ENCODE data around the gene GNPDA1. TPM values are rescaled to one million over a fixed set of nuclear protein-coding genes. Genes with fewer than 3 reads are reported as not detected.

The GNPDA1 gene
- total and polyA plus RNA-seq, 10 of the 15 experiments (the other 5 are each of a cell fraction or from before 2014, with no cell fraction given), result 1.0 to 11.9 (median 3.9) TPM

DNA sequence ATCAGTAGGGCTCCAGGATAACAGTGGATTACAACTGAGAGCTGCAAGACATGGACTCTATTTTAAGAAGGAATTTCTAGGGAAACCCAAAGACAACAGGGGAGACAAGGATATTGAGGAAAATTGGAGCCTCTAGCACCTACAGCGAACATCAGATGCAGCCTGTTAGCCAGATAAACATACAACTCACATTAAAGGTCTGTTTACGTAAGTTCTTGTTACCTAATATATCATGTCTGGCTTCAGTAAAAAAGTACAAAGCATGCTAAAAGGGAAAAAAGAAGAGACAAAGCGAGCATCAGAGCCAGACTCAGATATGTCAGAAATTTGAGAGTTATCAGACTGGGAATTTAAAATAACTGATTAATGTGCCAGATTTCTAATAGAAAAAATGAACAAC, 17.2 kb downstream of the GNPDA1 start:
- DNase-seq (ENCODE audit: low read depth, low spot score) (no peak), FAIRE-seq (no peak), ATAC-seq (no peak)
- H3K9me3 ChIP-seq (replicated peaks; ENCODE audit: control insufficient read depth, insufficient read depth, low read length), result no peaks in the 10 kb centered on the region
- no peak overlapping the region for H3K9ac ChIP-seq (ENCODE audit: control insufficient read depth, insufficient read depth, low read length)
- BruUV-seq (replicated peaks), result no TSS peak
- RAD21 ChIA-PET (ENCODE audit: unreplicated experiment), result interaction anchor here (1.2 kb wide), 1 partner anchor 148 kb away, joined by 4 read pairs; no protein-coding TSS in a partner anchor
- WGBS (ENCODE audit: insufficient coverage, insufficient replicate concordance, low lambda C conversion rate, missing lambda C conversion rate), result 97% methylated on average over 3 of the region's 3 CpGs
- no peak overlapping the region for H3K4me2 ChIP-seq (ENCODE audit: control insufficient read depth, insufficient read depth)
- SMC1A ChIA-PET (ENCODE audit: uncharacterized antibody, unreplicated experiment), result no interaction called here
- H3K79me2 ChIP-seq (ENCODE audit: control insufficient read depth, insufficient read depth, low read length), result no peaks in the 10 kb centered on the region
- H2AFZ ChIP-seq (ENCODE audit: control insufficient read depth, low read depth, low read length), result no peak overlapping the region
- CTCF ChIA-PET, result interaction anchor here (0.7 to 9.5 kb wide), 4 partner anchors 20 to 150 kb away, joined by 3 to 110 read pairs (median 8); no protein-coding TSS in a partner anchor
- peaks cover 0 to 3% of the 10 kb centered on the region in 2 experiments; a peak in 1 of 4 replicates for H3K36me3 ChIP-seq (ENCODE audit: control insufficient read depth in 2 of 2, insufficient read depth in 2 of 2, low read length in 1 of 2)
- H3K27ac ChIP-seq (ENCODE audit: control insufficient read depth, insufficient read depth), result no peak overlapping the region
- intact Hi-C loops (cut with micrococcal nuclease; ENCODE audit: unreplicated experiment) (no loop called here), in situ Hi-C loops (cut with MboI) (no loop called here)
- TF ChIP-seq NR2C1 (IDR thresholded peaks at IDR 0.05), result no peak
- TF ChIP-seq, protein P1, sequence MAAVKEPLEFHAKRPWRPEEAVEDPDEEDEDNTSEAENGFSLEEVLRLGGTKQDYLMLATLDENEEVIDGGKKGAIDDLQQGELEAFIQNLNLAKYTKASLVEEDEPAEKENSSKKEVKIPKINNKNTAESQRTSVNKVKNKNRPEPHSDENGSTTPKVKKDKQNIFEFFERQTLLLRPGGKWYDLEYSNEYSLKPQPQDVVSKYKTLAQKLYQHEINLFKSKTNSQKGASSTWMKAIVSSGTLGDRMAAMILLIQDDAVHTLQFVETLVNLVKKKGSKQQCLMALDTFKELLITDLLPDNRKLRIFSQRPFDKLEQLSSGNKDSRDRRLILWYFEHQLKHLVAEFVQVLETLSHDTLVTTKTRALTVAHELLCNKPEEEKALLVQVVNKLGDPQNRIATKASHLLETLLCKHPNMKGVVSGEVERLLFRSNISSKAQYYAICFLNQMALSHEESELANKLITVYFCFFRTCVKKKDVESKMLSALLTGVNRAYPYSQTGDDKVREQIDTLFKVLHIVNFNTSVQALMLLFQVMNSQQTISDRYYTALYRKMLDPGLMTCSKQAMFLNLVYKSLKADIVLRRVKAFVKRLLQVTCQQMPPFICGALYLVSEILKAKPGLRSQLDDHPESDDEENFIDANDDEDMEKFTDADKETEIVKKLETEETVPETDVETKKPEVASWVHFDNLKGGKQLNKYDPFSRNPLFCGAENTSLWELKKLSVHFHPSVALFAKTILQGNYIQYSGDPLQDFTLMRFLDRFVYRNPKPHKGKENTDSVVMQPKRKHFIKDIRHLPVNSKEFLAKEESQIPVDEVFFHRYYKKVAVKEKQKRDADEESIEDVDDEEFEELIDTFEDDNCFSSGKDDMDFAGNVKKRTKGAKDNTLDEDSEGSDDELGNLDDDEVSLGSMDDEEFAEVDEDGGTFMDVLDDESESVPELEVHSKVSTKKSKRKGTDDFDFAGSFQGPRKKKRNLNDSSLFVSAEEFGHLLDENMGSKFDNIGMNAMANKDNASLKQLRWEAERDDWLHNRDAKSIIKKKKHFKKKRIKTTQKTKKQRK (IDR thresholded peaks at IDR 0.05; ENCODE audit: low read depth, low read length), result no peak
- no peak for TF ChIP-seq PAX5 (IDR thresholded peaks at IDR 0.05; ENCODE audit: borderline replicate concordance, low read depth, low read length)
- no peaks in the 10 kb centered on the region for H3K27me3 ChIP-seq (replicated peaks in 1 of 2; ENCODE audit: control insufficient read depth in 2 of 2, insufficient read depth in 2 of 2, low read length in 1 of 2)
- POLR2A ChIA-PET, result interaction anchor here (1.2 kb wide), 1 partner anchor 17 kb away, joined by 3 read pairs; the partner anchor contains the start of gene GNPDA1
- H3K4me3 ChIP-seq, result no peak overlapping the region
- H4K20me1 ChIP-seq (ENCODE audit: control insufficient read depth, insufficient read depth), result no peaks in the 10 kb centered on the region
- H3K4me1 ChIP-seq (ENCODE audit: control insufficient read depth, insufficient read depth, low read length), result no peaks in the 10 kb centered on the region

All from GM12878 (cell line).